ENCODE data around the gene C19orf44.
"Not testable (repeated sequence)": the region's sequence is repeated elsewhere in the genome, so short reads cannot be mapped to it uniquely, and the experiment has no call there.

The C19orf44 gene

GRCh38 chr19:16467581-16467980 is 28.6 kb upstream of the C19orf44 start:
- no peak for DNase-seq (ENCODE audit: low read depth in 2 of 2)

- DNase-seq (ENCODE audit: low read depth in 2 of 2) = no peak
Measured at GRCh38 chr19:16470541-16470910, 25.7 kb upstream of the C19orf44 start.

GRCh38 chr19:16470911-16471811 is 25.0 kb upstream of the C19orf44 start:
- no peak for DNase-seq (ENCODE audit: low read depth in 2 of 2)

GRCh38 chr19:16472559-16472899 is 23.7 kb upstream of the C19orf44 start:
- DNase-seq (ENCODE audit: low read depth in 2 of 2) = not testable (repeated sequence)

- no peak for DNase-seq (ENCODE audit: low read depth in 2 of 2)
Measured at GRCh38 chr19:16472992-16473391, 23.2 kb upstream of the C19orf44 start.

GRCh38 chr19:16473875-16474392 is 22.3 kb upstream of the C19orf44 start:
- DNase-seq (ENCODE audit: low read depth in 2 of 2) = no peak

GRCh38 chr19:16476401-16476800 is 19.8 kb upstream of the C19orf44 start:
- no peak for DNase-seq (ENCODE audit: low read depth in 2 of 2)

GRCh38 chr19:16477311-16477710 is 18.9 kb upstream of the C19orf44 start:
- DNase-seq (ENCODE audit: low read depth in 2 of 2) = no peak

GRCh38 chr19:16482745-16483144 is 13.4 kb upstream of the C19orf44 start:
- no peak for DNase-seq (ENCODE audit: low read depth in 2 of 2)

GRCh38 chr19:16486476-16486875 is 9.7 kb upstream of the C19orf44 start:
- not testable (repeated sequence) for DNase-seq (ENCODE audit: low read depth in 2 of 2)

- DNase-seq (ENCODE audit: low read depth in 2 of 2) = no peak
Measured at GRCh38 chr19:16496613-16496983, 404 bp downstream of the C19orf44 start.

- no peak for DNase-seq (ENCODE audit: low read depth in 2 of 2)
Measured at GRCh38 chr19:16497042-16497441, 848 bp downstream of the C19orf44 start.

GRCh38 chr19:16497837-16498236 is 1.6 kb downstream of the C19orf44 start:
- no peak for DNase-seq (ENCODE audit: low read depth in 2 of 2)

- no peak for DNase-seq (ENCODE audit: low read depth in 2 of 2)
Measured at GRCh38 chr19:16504271-16504670, 8.1 kb downstream of the C19orf44 start.

GRCh38 chr19:16506161-16506560 is 10.0 kb downstream of the C19orf44 start:
- not testable (repeated sequence) for DNase-seq (ENCODE audit: low read depth in 2 of 2)

GRCh38 chr19:16506961-16507360 is 10.8 kb downstream of the C19orf44 start:
- no peak for DNase-seq (ENCODE audit: low read depth in 2 of 2)

GRCh38 chr19:16508546-16508945 is 12.4 kb downstream of the C19orf44 start:
- no peak for DNase-seq (ENCODE audit: low read depth in 2 of 2)

- no peak for DNase-seq (ENCODE audit: low read depth in 2 of 2)
Measured at GRCh38 chr19:16509141-16510061, 13.2 kb downstream of the C19orf44 start.

- not testable (repeated sequence) for DNase-seq (ENCODE audit: low read depth in 2 of 2)
Measured at GRCh38 chr19:16512611-16513010, 16.4 kb downstream of the C19orf44 start.

- no peak for DNase-seq (ENCODE audit: low read depth in 2 of 2)
Measured at GRCh38 chr19:16514383-16515019, 18.3 kb downstream of the C19orf44 start.

- no peak for DNase-seq (ENCODE audit: low read depth in 2 of 2)
Measured at GRCh38 chr19:16516381-16516780, 20.2 kb downstream of the C19orf44 start.
